Dermis blood vessel endothelial cell (primary cell): Measurements from ENCODE around the gene CCNL1. TPM values are rescaled to one million over a fixed set of nuclear protein-coding genes. Genes with fewer than 3 reads are reported as not detected.

Source experiments
- DNase-seq: peaks from one replicate; pipeline ENCODE4 v3.0.0; 2010
- total RNA-seq: library from RNA; depleted of rRNA; stranded (reverse); fragments of >200 nt; gene quantifications from 2 replicates; pipeline ENCODE4 v1.2.3, GENCODE V29; 2014

The CCNL1 gene
- total RNA-seq, 1 donor from 2014 or later: 195 TPM

DNA sequence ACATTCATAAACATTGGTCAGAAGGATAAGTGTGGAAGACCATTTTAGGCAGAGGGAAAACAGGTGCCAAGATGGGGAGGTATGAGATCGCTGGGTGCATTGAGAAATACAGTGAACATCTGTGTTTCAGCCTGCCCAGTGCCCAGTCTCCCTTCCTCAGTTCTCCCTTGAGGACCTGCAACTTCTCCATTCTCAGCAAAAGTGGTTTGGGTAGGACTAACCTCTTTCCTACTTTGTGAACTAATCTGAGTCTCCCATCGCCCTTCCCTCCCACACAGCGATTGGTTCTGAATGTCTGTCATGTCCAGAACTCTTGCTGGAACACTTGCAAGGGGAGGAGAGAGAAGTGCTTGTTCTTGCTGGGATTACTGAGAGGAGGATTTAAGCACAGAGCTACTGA lies 10.9 kb upstream of the CCNL1 start:
- DNase-seq: no peak

DNA sequence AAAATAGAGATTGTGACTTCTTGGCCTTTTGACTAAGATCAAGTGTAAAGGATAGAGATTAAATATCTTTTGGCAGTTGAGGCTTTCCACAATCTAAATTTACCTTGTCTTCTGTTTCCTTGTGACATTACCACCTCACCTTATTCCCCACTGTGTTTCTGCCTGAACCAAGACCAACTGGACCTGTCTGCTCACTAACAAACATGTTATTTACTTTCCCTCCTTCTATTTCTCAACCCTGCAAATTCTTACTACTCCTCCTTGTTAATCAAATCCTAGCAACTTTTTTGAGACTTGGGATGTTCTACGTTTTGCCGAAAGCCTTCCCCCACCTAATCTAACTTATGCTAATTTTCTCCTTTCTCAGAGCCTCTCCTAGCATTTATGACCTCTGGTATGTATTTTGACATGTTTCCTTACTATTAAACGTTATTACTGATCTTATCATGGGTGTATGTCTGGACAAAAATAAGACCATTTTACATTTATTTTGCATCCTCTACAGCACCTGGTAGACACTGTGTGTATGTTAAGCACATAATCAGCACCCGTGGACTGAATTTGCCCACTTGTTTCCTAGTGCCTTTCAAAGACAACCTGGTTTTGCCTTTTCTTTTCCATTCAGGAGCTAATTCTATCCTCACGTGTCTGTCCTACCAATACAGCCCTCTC lies 7.6 kb upstream of the CCNL1 start:
- DNase-seq: no peak

DNA sequence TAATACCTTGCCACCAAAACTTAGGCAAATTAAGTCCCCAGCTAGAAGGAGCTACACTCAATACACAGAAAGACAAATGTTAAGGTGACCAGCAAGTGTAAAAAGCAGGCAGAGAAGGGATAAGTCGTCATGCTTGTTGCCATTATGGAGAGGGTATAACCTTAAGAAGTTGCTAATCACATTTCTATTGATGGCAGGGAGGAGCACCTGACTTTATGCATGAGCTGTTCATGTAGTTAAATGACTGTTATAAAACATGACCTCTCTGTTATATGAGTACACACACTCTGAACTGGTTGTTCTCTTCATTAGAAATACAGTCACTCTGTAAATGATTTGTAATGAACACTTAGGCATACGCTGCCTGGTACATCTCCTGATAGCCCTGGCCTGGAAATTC lies 6.6 kb upstream of the CCNL1 start:
- no peak for DNase-seq

DNA sequence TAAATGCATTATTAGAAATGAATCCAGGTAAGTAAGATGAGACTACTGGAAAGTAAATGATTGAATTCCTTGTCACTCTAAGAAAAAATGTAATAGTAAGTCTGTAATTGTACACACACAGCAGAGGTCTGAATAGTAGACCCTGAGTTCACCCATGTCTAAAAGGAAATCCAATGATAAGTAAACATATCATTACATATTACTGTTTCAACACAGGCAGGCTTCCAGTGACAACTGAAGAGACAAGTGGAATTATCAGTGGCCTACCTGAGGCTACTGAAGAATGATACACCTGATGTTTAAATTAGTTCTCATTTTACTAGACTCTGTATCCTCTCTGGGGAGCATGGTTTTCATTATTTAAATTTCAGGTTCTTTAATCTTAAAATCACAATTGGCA lies 6.2 kb upstream of the CCNL1 start:
- DNase-seq: no peak

DNA sequence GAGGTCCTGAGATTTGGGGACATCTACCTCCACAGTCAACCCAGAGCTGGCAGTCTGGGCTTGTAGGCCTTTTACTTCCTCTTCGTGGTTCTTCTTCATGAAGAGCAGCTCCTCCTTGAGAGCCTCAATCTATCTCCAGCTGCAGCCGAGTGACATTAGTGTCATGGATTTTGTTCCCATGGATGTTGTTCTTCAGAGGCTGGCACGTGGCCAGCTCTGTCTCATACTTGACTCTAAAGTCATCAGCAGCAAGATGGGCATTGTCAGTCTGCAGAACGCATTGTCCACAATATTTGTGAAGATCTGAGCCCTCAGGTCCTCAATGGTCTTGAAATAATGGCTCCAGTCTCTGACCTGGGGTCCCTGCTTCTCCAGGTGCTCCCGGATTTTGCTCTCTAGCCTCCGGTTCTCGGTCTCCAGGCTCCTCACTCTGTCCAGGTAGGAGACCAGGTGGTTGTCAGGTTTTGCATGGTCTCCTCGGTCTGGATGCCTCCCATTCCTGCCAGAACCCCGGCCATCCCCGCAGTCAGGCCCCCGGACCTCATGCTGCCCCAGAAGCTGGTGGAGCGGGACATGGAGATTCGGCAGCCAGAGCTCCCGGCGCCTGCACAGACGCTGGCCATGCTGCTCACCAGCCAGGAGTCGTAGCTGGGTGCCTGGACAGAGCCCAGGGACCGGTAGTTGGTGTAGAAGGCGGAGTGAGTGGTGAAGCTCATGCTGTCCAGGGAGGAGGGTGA lies 3.4 kb upstream of the CCNL1 start:
- DNase-seq: no peak

DNA sequence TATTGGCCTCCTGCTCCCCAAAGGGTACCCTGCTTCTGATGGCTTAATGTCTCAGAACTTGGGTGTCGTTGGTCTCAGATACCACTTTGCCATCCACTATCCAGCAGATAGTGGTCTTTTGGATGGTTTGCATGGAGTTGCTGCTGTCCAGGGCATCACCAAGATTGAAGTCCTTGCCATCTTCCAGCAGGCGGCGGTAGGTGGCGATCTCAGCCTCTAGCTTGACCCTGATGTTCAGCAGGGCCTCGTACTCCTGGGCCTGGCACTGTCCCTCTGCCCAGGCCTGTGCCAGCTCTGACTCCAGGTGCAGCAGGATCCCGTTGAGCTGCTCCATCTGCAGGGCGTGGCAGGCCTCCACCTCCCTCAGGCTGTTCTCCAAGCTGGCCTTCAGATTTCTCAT lies 2.7 kb upstream of the CCNL1 start:
- peak; percentile 41 for DNase-seq

DNA sequence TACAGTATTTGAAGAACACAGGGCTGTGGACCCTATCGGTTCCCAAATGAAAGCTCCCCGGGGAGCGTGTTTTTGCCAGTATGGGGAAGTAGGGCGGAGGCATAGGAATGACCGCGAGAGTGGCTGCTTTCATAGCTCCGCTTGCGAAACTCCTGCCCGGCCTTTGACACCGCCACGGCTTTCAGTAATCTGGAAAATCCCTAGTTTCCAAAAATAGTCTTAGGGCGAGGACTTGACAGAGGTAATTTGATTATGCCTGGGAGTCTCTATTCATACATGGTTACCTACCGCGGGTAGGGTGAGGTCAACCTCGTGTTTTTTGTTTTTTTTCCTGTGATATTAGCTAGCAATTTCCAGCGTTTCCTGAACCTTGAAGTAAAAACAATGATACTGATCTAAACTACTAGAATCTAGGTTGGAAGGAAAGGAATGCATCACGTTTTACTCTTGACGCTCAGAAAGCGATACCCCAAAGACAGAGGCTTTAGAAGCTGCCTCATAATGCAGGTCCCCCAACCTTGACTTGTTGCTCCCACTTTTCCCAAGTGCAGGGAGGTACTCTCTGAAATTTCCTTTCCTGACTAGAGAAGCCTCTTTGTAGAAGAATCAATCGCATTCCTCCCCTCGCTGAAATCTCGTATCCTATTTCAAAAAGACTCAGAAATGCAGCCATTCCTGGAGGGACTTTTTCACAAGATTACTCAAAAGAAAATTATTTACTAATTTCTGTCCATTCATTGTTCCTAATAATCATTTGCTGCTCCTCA lies 894 bp upstream of the CCNL1 start:
- peak; percentile 94 for DNase-seq

DNA sequence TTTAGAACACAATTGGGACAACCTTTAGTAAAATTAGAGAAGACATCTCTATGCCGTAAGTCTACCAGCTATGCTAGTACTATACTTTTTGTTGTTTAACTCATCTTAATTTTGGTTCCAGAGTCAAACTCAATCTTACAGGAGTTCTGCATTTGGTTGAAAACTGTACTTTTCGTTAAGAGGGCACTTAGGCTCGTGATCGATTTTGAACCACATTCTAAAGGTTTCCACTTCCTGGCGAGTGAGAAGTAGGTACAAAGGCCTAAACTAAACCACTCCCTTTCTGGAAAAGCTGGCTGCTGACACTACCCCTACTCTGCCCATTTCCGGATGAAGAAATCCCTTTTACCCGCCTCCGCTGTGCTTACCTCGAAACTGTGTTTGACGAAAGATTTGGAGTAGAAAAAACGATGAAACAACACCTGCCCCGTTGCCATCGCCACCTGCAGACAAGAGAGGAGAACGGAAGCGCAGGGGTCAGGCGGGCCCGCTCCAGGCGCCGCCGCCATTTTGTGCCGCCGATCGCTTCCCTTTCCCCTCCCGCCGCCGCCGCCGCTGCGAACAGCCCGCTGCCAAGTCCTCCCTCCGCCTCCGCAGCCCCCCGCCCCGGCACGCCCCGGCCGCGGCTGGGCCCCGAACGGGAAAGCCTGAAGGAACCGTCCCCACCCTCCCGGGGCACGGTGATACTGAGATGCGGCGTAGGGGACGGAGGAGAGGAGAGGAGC lies 748 bp downstream of the CCNL1 start:
- peak; percentile 75 for DNase-seq

DNA sequence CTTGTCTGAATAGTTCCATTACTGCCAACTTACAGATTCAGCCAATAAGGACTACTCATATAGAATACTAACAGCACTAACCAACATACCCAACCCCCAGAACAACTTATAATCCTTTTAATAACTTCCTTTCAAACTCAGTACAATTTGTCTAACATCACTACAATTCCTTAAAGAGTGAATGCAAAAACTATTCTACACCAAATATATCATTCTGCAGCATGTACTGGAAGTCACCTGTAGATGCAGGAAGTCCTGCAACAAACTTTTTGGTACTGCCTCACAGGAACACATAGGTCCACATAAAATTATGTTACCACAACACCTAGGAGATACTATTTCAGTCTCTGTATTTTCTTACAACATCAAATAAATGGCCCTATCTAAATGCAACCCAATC lies 2.1 kb downstream of the CCNL1 start:
- no peak for DNase-seq

DNA sequence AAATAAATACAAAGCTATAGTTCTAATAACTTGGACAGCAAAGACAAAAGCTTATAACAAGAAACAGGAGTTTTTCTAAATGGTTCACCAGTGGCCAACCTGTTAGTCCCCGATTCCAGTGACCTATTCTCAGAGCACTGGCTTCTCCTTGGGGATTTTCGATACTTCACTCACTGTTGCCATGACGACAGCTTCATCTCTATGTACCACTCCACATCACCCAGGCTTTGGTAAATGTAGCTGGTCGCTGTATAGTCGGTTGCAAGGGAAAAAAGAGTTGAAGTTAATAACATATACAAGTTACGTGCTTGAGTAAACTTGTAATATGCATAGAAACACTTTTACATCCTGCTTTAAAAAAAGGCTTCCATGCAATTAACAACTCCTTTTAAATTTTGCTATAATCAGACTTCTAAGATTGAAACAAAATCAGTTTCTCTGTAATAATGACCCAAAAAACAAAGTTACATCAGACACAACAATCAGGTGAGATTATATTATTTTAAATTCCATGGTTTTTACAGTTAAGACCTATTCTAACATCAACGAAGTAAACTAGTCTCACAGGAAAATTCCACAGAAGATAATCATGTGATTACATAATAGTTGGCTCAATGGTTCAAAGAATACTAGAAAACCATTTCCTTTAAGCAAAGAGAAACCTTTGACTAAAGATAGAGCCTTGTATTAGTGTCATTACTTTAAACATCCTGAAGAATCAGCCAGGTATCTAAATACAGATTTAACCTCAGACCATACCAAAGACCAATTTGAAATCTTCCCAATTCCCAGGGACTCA lies 2.9 kb downstream of the CCNL1 start:
- DNase-seq: no peak

DNA sequence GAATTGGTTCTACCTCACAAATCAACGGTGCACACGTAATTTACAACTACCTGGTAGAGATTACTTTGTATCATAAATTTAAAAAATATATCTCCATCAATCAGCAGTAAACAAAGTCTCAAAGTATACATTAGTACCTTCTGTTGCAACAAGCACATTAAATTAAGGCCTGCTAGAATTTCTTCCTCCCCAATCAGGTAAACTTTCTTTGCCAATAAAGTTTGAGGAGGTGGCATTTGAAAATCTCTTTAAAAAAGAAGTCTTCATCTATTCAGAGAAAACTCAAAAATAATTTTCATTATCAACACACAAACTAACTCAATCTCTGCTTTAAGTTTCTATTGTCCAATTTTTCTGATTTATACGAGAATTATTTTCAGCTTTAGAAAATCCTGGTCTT lies 4.4 kb downstream of the CCNL1 start:
- DNase-seq: no peak

DNA sequence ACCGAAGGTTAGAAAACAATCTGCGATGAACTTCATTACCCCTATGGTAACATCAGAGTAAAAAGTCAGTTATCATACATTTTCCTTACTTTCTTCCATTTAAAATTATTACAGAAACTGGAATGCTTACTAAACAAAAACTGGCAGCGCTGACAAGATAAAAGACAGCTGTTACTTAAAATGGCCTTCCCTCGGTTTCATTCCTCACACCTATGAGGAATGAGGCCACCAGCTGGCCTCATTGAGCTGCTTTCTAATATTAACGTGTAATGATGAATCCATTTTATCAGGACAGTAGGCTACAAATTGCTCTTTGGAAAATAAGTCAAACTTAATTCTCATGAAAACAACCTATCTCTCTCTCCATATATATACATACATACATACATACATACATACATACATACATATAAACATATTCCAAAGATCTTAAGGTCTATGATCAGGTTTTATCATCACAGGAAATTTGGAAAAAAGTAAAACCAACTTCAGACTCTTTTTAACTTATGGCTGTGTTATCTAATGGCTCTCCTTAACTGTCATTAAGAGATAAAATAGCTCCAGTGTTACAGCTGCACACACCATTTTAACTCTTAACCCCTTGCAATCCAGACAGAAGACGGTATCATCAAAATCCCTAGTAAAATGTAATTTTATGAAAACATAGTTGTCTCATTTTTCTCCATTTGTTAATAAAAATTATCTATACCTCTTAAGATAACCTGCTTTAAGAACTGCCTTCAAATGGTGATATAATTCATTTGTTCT lies 5.2 kb downstream of the CCNL1 start:
- no peak for DNase-seq

DNA sequence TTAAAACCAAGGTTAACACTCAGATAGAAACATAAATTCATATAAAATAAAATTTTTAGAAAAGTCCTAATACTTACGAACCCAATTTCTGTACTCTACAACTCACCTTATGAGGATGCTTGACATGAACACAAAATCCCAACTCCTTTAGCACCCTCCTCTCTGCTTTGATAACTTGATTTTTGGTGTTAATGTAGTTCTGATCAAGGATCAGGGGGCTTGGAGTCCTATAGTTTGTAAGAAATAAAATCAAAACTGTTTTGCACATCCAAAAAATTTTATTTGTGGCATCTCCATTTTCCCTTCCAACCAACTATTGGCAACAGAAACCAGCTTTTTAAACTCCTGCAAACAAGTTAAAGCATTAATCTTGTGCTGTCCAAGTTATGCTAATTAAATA lies 7.0 kb downstream of the CCNL1 start:
- DNase-seq: no peak

DNA sequence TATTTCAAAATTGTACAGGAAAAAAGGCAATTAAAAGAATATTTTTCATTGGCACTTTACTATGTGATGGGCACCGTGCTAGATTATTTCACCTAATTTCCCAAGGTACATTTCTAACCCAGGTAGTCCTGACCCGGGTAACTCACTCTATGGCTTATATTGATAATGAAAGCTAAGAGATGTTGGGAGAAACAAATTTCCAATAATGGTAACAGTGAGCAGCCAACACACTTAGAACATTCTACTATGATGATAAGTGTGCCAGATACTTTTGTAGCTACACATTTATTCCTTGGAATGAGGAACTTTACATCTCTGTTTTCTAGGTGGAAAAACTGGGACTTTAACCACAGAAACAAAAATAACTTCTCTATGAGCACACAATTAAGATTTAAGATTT lies 7.5 kb downstream of the CCNL1 start:
- no peak for DNase-seq

DNA sequence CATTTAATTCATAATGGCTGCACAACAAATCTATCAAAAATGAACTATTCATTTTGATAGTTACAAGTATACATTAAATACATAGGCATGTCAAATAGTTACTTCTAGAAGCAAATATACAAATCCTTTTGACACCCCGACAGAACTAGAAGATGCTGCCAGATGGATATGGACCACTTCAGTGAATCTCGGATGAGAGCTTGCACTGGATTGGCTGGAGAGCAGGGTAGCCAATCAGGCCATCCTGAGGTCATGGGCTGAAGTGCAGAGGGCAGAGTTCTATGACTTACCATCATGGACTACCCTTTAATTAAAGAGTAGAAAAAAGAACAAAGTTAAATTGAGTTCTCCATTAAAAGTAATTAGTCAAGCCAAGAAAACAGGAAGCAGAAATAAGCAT lies 8.3 kb downstream of the CCNL1 start:
- no peak for DNase-seq

DNA sequence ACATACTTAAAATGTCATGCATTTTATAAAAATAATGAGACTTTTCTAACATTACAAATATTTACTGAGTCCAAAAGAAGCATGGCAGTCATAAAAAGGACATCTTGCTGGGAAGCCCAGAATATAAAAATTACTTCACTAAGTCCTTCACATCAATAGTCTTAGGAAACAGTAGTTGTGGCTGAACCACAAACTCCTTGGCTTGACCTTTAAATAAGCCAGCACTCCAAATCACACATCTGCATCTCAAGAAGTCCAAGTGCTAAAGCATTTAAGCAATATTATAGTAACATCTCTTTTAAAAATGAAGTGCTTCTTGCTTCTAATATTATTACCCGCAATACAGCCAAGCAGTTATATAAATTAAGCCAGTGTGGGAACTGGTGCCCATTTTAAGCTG lies 8.8 kb downstream of the CCNL1 start:
- no peak for DNase-seq

DNA sequence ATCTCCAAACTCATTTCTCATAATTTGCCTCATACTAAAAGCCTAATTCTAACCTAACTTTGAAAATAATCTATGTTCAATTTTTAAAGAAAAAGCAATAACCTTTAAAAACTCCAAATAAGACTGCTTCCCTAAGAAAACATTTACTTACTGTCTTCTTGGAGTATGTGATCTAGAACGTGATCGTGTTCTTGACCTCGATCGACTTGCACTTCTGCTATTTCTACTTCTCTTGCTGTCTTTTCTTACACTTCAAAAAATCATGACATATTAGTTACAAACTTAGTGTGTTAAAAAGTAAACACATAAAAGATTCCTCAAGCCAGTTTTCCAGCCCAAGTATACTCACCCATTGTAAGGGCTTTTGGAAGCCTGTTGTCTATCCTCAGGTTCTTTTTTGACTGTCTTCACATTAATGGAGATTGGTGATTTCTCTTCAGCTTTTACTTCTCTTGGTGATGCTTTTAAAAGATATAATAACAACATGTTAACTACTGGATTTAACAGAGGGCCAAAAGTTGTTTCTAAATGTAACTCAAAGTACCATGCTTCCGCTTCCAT lies 10.7 kb downstream of the CCNL1 start:
- DNase-seq: no peak

DNA sequence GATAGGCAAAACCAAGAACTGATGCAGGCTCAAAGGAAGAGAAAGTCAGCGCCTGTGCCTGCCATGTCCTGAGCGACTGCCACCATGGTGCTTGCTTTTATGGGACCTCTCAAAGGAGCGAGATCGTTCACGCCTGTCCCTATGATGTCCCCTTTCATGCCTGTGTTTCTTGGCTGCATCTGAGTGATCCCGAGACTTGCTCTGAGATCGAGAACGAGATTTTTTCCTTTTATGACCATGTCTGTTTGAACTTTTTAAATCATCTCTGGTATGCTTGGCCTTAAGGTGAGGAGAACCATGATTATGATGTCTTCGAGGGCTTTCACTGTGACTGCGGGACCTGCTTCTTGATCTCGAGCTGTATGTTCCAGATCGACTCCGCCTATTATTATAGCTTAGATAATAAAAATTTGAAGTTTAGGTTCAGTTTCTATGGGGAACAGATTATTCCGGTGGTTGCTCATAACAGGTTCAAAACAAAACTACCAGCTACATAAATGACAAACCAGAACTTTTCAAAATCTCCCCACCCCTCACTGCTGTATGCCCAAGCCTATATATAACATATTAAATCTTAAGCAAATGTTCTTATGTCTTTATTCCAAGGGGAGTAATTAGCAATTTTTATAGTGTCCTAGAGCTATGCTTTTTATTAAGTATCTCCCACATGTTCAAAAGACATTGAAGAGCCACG lies 11.6 kb downstream of the CCNL1 start:
- DNase-seq: no peak

DNA sequence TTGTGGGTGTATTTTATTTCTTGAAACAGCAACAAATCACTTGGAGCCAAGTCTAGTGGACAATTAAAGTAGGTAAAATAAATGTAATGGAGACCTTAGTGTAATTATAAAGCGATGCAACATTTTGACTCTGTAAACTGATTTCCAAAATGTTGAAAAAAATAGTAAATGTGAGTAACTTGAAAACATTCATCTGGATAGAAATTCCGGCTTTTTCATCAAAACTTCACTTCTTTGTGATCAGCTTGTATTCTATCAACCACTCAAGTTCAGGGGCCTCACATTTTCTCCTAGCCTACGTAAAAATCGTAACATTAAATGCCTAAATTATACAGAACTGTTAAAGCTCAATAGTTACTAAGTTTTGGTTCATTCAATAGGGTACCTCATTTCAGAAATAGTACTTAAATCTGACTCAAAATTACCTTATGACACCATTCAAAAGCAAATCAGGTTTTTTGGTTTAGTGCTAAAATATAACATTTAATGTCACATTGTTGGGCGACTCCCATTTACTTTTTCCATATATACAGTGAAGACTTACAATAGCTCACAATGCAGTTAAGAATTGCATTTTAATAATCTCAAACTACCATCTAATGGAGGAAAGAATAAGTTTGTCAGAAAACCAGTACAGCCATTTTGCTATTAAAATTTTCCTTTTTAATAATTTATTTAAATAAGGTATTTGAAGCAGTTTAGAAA lies 12.7 kb downstream of the CCNL1 start:
- DNase-seq: no peak
